ENCODE measurements around the gene TPTE2. TPM values are rescaled to one million over a fixed set of nuclear protein-coding genes. Genes with fewer than 3 reads are reported as not detected.

TPTE2 gene
- total and polyA plus RNA-seq, 2 of the 4 experiments (the other 2 are of a cell fraction), result not detected

- H3K9me1 ChIP-seq (ENCODE audit: insufficient read depth, low read length), result no peaks in the 10 kb centered on the region
- no peaks in the 10 kb centered on the region for H3K79me1 ChIP-seq (ENCODE audit: low read depth in 1 of 2, low read length in 2 of 2)
- no peak overlapping the region for H2BK20ac ChIP-seq (ENCODE audit: low read depth, low read length)
- peak overlapping the region; percentile 85 for H2AFZ ChIP-seq (replicated peaks; ENCODE audit: low read length, poor library complexity)
- H4K91ac ChIP-seq (ENCODE audit: insufficient read depth, low read depth, low read length), result no peak overlapping the region
- CTCF ChIA-PET, result interaction anchor here (0.9 to 1.5 kb wide), 2 partner anchors 9 to 32 kb away, joined by 3 to 6 read pairs; no protein-coding TSS in a partner anchor
- no peak overlapping the region for H3K27ac ChIP-seq (ENCODE audit: insufficient read depth, low read length)
- H3K18ac ChIP-seq (ENCODE audit: low read depth, low read length), result no peak overlapping the region
- POLR2A ChIA-PET (ENCODE audit: unreplicated experiment), result no interaction called here
- H3K27me3 ChIP-seq (ENCODE audit: control insufficient read depth, insufficient read depth, low read length), result peaks cover 2% of the 10 kb centered on the region; the same call in 1 of the 2 replicates
- peak overlapping the region; percentile 54; the same call in 1 of the 2 replicates for H4K5ac ChIP-seq (ENCODE audit: low read depth, low read length)
- TF ChIP-seq NFE2L2 (IDR thresholded peaks at IDR 0.05; ENCODE audit: low read depth, low read length) (no peak), MAZ (IDR thresholded peaks at IDR 0.05; ENCODE audit: borderline replicate concordance, low read depth, low read length) (no peak), RCOR1 (IDR thresholded peaks at IDR 0.05; ENCODE audit: insufficient replicate concordance, low read length) (no peak), ELK1 (IDR thresholded peaks at IDR 0.05; ENCODE audit: borderline replicate concordance, low read depth, low read length) (no peak), MXI1 (IDR thresholded peaks at IDR 0.05; ENCODE audit: borderline replicate concordance, low read depth, low read length) (no peak), CHD1 (IDR thresholded peaks at IDR 0.05; ENCODE audit: low read depth, low read length) (no peak), MAFK (IDR thresholded peaks at IDR 0.05; ENCODE audit: low read depth, low read length) (no peak), USF2 (IDR thresholded peaks at IDR 0.05; ENCODE audit: low read depth, low read length) (no peak), CEBPB (IDR thresholded peaks at IDR 0.05; ENCODE audit: low read depth, low read length) (no peak), FOS (IDR thresholded peaks at IDR 0.05; ENCODE audit: low read depth, low read length) (no peak), POLR2A (IDR thresholded peaks at IDR 0.05; ENCODE audit: low read depth, low read length) (no peak), CTCF (conservative IDR thresholded peaks at IDR 0.05; ENCODE audit: low read depth, low read length) (no peak), RFX5 (IDR thresholded peaks at IDR 0.05; ENCODE audit: low read depth, low read length) (no peak), RAD21 (IDR thresholded peaks at IDR 0.05; ENCODE audit: low read length) (no peak)
- no peak overlapping the region for H3K9ac ChIP-seq (ENCODE audit: low read depth, low read length)
- H3K4me2 ChIP-seq (ENCODE audit: low read depth, low read length), result peak overlapping the region; percentile 29; the same call in 1 of the 2 replicates
- ATAC-seq (ENCODE audit: low read depth) (peak; percentile 36), DNase-seq (peak; percentile 34)
- H3K9me3 ChIP-seq (ENCODE audit: control insufficient read depth, insufficient read depth, low read length), result no peaks in the 10 kb centered on the region
- H3K4me3 ChIP-seq (ENCODE audit: insufficient read depth, low read depth, low read length), result 0 out of 2 replicates have a peak overlapping the region, but pooled peaks have one; percentile 11
- no peak overlapping the region for H3K14ac ChIP-seq (replicated peaks; ENCODE audit: low read depth, low read length)
- no peaks in the 10 kb centered on the region for H3K36me3 ChIP-seq (ENCODE audit: control insufficient read depth, insufficient read depth, low read length)
- intact Hi-C loops (cut with micrococcal nuclease), result no loop called here
- H2BK15ac ChIP-seq (ENCODE audit: low read depth, low read length), result no peak overlapping the region
- no peak overlapping the region for H2BK120ac ChIP-seq (ENCODE audit: low read depth, low read length)
- in situ Hi-C loops (cut with MboI; ENCODE audit: low sequenced_read_pairs), result no loop called here
- H3K23ac ChIP-seq (ENCODE audit: low read depth, low read length), result no peak overlapping the region
- no peaks in the 10 kb centered on the region for H3K4me1 ChIP-seq (ENCODE audit: control insufficient read depth, insufficient read depth, low read length)
- H2AK9ac ChIP-seq (replicated peaks; ENCODE audit: low read depth, low read length, poor library complexity), result no peak overlapping the region
- no peak overlapping the region for H3K4ac ChIP-seq (ENCODE audit: low read depth, low read length)
- dilution Hi-C loops (cut with HindIII; ENCODE audit: low sequenced_read_pairs, unreplicated experiment), result no loop called here
- no peak overlapping the region for H3K56ac ChIP-seq (ENCODE audit: extremely low read depth, insufficient read depth, low read length)
- no TSS peak for BruUV-seq (replicated peaks)
- no peak overlapping the region for H2AK5ac ChIP-seq (ENCODE audit: low read depth, low read length)
- no peaks in the 10 kb centered on the region for H4K20me1 ChIP-seq (ENCODE audit: insufficient read depth, low read length)
- no peak overlapping the region for H2BK5ac ChIP-seq (ENCODE audit: low read depth, low read length, poor library complexity, severe bottlenecking)
- no CpG with 5 or more reads among the region's 17 CpGs for WGBS, 2 experiments (ENCODE audit: extremely low coverage in 2 of 2, insufficient read length in 1 of 2)
- peak overlapping the region; percentile 40 to 77; a peak in 2 of 4 replicates for H4K8ac ChIP-seq (ENCODE audit: low read depth in 2 of 2, low read length in 2 of 2)
Measured at GRCh38 chr13:19586904-19587634, 25.7 kb upstream of the TPTE2 start.

All from IMR-90 (cell line).